HG03558 (cell line): ENCODE results near the gene ALG14.
"Not testable (repeated sequence)": the region's sequence is repeated elsewhere in the genome, so short reads cannot be mapped to it uniquely, and the experiment has no call there.

Source experiments
- ATAC-seq: cut with Tn5 transposase; IDR thresholded peaks from one replicate; pipeline ENCODE4 v1.9.1; 2021; ENCODE audit warnings: moderate number of reproducible peaks; ENCODE audit not compliant: unreplicated experiment; ENCODE audit errors: extremely low read depth

ALG14 gene

GRCh38 chr1:94962409-94963265 lies 110.1 kb downstream of the ALG14 start:
- peak; percentile 98 for ATAC-seq

GRCh38 chr1:94961988-94962387 lies 110.8 kb downstream of the ALG14 start:
- no peak for ATAC-seq

GRCh38 chr1:94961582-94961981 lies 111.2 kb downstream of the ALG14 start:
- no peak for ATAC-seq

- no peak for ATAC-seq
These were observed 114.7 kb downstream of the ALG14 start for GRCh38 chr1:94958081-94958480.

- no peak for ATAC-seq
These were observed 116.8 kb downstream of the ALG14 start for GRCh38 chr1:94955767-94956632.

- no peak for ATAC-seq
These were observed 118.2 kb downstream of the ALG14 start for GRCh38 chr1:94954263-94955220.

- ATAC-seq: no peak
These were observed 119.0 kb downstream of the ALG14 start for GRCh38 chr1:94953746-94954145.

- no peak for ATAC-seq
These were observed 119.6 kb downstream of the ALG14 start for GRCh38 chr1:94953107-94953506.

GRCh38 chr1:94952539-94952938 lies 120.2 kb downstream of the ALG14 start:
- ATAC-seq: no peak

GRCh38 chr1:94951509-94952208 lies 121.1 kb downstream of the ALG14 start:
- ATAC-seq: no peak

- no peak for ATAC-seq
These were observed 121.7 kb downstream of the ALG14 start for GRCh38 chr1:94951046-94951445.

GRCh38 chr1:94949681-94950661 lies 122.8 kb downstream of the ALG14 start:
- no peak for ATAC-seq

- ATAC-seq: no peak
These were observed 125.3 kb downstream of the ALG14 start for GRCh38 chr1:94947437-94947836.

- no peak for ATAC-seq
These were observed 125.9 kb downstream of the ALG14 start for GRCh38 chr1:94946886-94947285.

- ATAC-seq: no peak
These were observed 130.3 kb downstream of the ALG14 start for GRCh38 chr1:94942171-94943128.

GRCh38 chr1:94941480-94941879 lies 131.3 kb downstream of the ALG14 start:
- not testable (repeated sequence) for ATAC-seq

- no peak for ATAC-seq
These were observed 132.0 kb downstream of the ALG14 start for GRCh38 chr1:94940738-94941137.
